MCF 10A (cell line): Measurements from ENCODE around the gene KLK2. TPM values are rescaled to one million over a fixed set of nuclear protein-coding genes. Genes with fewer than 3 reads are reported as not detected.

ENCODE experiments used
- BruUV-seq: library from RNA; stranded (reverse); fragments of 400-500 nt; replicated peaks from 2 replicates; lab custom pipeline; 2021; lab: Mats Ljungman, UMichigan
- CTCF ChIA-PET: fragments of 300-600 bp; sonication (Branson Sonifier 250); formaldehyde crosslinking; extraction: SDS; loops from one replicate; lab custom pipeline; 2021; ENCODE audit warnings: antibody characterized with exemption, inconsistent platforms; lab: Yijun Ruan, JAX
- POLR2A ChIA-PET: fragments of 300-600, 350-650 bp; sonication (Branson Sonifier 250); formaldehyde crosslinking; extraction: SDS; loops from one replicate; lab custom pipeline; 2020; ENCODE audit warnings: antibody characterized with exemption, inconsistent platforms; lab: Yijun Ruan, JAX
- DNase-seq: peaks from one replicate; pipeline ENCODE4 v3.0.0-alpha.2; 2018; ENCODE audit not compliant: unreplicated experiment
- H3K27ac Mint-ChIP-seq: one replicate; pipeline ENCODE4 v1.8.0; 2022; ENCODE audit warnings: mild to moderate bottlenecking, low read depth, mixed read lengths; ENCODE audit not compliant: unreplicated experiment
- H3K27me3 Mint-ChIP-seq: one replicate; pipeline ENCODE4 v1.8.0; 2022; ENCODE audit warnings: mixed read lengths; ENCODE audit not compliant: insufficient read depth, unreplicated experiment
- H3K36me3 Mint-ChIP-seq: one replicate; pipeline ENCODE4 v1.8.0; 2022; ENCODE audit warnings: mild to moderate bottlenecking, moderate library complexity, mixed read lengths; ENCODE audit not compliant: insufficient read depth, unreplicated experiment
- H3K4me1 Mint-ChIP-seq: one replicate; pipeline ENCODE4 v1.8.0; 2022; ENCODE audit warnings: mixed read lengths; ENCODE audit not compliant: insufficient read depth, unreplicated experiment
- H3K4me3 Mint-ChIP-seq: one replicate; pipeline ENCODE4 v1.8.0; 2022; ENCODE audit warnings: mild to moderate bottlenecking, moderate library complexity, mixed read lengths; ENCODE audit not compliant: unreplicated experiment
- H3K9me3 Mint-ChIP-seq: one replicate; pipeline ENCODE4 v1.8.0; 2022; ENCODE audit warnings: mixed read lengths; ENCODE audit not compliant: unreplicated experiment
- intact Hi-C: fragments of 100-400 bp; cut with micrococcal nuclease; formaldehyde crosslinking; loops from 2 replicates; pipeline ENCODE4 v1.14.1; 2022
- total RNA-seq: library from RNA; stranded (reverse); gene quantifications from 2 replicates; pipeline ENCODE4 v1.2.3, GENCODE V29; 2022
- TF ChIP-seq, protein P1 (sequence below): fragments of 200-600 bp; IDR thresholded peaks from one replicate; pipeline ENCODE4 v1.8.0; 2022; ENCODE audit warnings: antibody characterized with exemption, mild to moderate bottlenecking; ENCODE audit not compliant: unreplicated experiment

KLK2 gene
- total RNA-seq, 1 experiment from 2014 or later, result not detected

DNA sequence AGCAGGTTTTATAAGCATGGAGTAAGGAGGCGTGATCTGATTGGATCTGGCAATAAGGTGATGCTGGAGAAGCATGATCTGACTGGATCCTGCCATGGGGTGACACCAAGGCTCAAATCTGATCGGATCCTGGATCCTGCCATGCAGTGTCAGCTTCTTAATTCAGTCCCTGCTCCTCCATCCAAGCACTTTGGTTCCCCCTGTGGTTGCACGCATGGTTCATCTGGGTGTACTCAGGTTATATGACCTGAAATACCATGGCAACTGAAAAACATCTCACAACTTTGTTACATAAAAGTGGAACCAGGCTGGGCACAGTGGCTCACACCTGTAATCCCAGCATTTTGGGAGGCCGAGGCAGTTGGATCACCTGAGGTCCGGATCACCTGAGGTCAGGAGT is 55.6 kb downstream of the KLK2 start:
- CTCF ChIA-PET, result interaction anchor here (0.6 to 2.8 kb wide), 4 partner anchors 41 to 405 kb away, joined by 3 to 13 read pairs (median 3); no protein-coding TSS in a partner anchor
- TF ChIP-seq, protein P1, sequence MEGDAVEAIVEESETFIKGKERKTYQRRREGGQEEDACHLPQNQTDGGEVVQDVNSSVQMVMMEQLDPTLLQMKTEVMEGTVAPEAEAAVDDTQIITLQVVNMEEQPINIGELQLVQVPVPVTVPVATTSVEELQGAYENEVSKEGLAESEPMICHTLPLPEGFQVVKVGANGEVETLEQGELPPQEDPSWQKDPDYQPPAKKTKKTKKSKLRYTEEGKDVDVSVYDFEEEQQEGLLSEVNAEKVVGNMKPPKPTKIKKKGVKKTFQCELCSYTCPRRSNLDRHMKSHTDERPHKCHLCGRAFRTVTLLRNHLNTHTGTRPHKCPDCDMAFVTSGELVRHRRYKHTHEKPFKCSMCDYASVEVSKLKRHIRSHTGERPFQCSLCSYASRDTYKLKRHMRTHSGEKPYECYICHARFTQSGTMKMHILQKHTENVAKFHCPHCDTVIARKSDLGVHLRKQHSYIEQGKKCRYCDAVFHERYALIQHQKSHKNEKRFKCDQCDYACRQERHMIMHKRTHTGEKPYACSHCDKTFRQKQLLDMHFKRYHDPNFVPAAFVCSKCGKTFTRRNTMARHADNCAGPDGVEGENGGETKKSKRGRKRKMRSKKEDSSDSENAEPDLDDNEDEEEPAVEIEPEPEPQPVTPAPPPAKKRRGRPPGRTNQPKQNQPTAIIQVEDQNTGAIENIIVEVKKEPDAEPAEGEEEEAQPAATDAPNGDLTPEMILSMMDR, result no peak
- H3K36me3 Mint-ChIP-seq, result no peaks in the 10 kb centered on the region
- POLR2A ChIA-PET, result no interaction called here
- H3K9me3 Mint-ChIP-seq, result peaks cover 15% of the 10 kb centered on the region
- H3K27ac Mint-ChIP-seq, result no peak overlapping the region
- BruUV-seq, result no TSS peak
- intact Hi-C loops, result loop anchor here (2.0 kb wide), 1 partner anchor 168 kb away; no protein-coding TSS in a partner anchor
- H3K4me3 Mint-ChIP-seq, result no peak overlapping the region
- peaks cover 26% of the 10 kb centered on the region for H3K4me1 Mint-ChIP-seq
- peaks cover 16% of the 10 kb centered on the region for H3K27me3 Mint-ChIP-seq
- no peak for DNase-seq

Other genes starting within 250 kb of the KLK2 start
- gene SYT3, start 233.6 kb upstream of the KLK2 start, total RNA-seq, result not detected in 2 replicates
- gene C19orf81, start 224.0 kb upstream of the KLK2 start, total RNA-seq, result not detected in 2 replicates
- 0.10 and 0.44 TPM in 2 replicates for gene SHANK1, start 153.6 kb upstream of the KLK2 start, total RNA-seq
- gene CLEC11A, start 150.1 kb upstream of the KLK2 start, total RNA-seq, result 2.4 and 2.8 TPM in 2 replicates
- not detected in 2 replicates for gene GPR32, start 103.0 kb upstream of the KLK2 start, total RNA-seq
- gene ACP4, start 83.0 kb upstream of the KLK2 start, total RNA-seq, result not detected in 2 replicates
- gene KLK1, start 49.7 kb upstream of the KLK2 start, total RNA-seq, result 0.84 and 0.88 TPM in 2 replicates
- not detected in 2 replicates for gene KLK15, start 39.9 kb upstream of the KLK2 start, total RNA-seq
- not detected in 2 replicates for gene KLK3, start 18.5 kb upstream of the KLK2 start, total RNA-seq
- not detected in 2 replicates for gene KLK4, start 38.0 kb downstream of the KLK2 start, total RNA-seq
- 0.19 TPM in 1 of 2 replicates, not detected in the other for gene KLK5, start 79.6 kb downstream of the KLK2 start, total RNA-seq
- not detected in 2 replicates for gene KLK6, start 96.2 kb downstream of the KLK2 start, total RNA-seq
- not detected in 2 replicates for gene KLK7, start 110.5 kb downstream of the KLK2 start, total RNA-seq
- not detected in 2 replicates for gene KLK8, start 128.2 kb downstream of the KLK2 start, total RNA-seq
- not detected in 2 replicates for gene KLK10, start 146.3 kb downstream of the KLK2 start, total RNA-seq
- gene KLK11, start 153.2 kb downstream of the KLK2 start, total RNA-seq, result not detected in 2 replicates
- not detected in 2 replicates for gene KLK12, start 161.6 kb downstream of the KLK2 start, total RNA-seq
- not detected in 2 replicates for gene KLK13, start 191.7 kb downstream of the KLK2 start, total RNA-seq
- gene KLK14, start 209.4 kb downstream of the KLK2 start, total RNA-seq, result 0.30 TPM in 1 of 2 replicates, not detected in the other
- gene CTU1, start 235.0 kb downstream of the KLK2 start, total RNA-seq, result 9.9 and 12.7 TPM in 2 replicates